ENCODE data around the gene TMEM150B.
A peak's percentile ranks its signal among the peaks of the same experiment; 100 is the strongest.
"Not testable (repeated sequence)": the region's sequence is repeated elsewhere in the genome, so short reads cannot be mapped to it uniquely, and the experiment has no call there.

Gene TMEM150B

GRCh38 chr19:55336101-55336500 is 11.0 kb upstream of the TMEM150B start:
- ATAC-seq: no peak

- no peak for ATAC-seq
Measured at GRCh38 chr19:55333870-55334269, 8.7 kb upstream of the TMEM150B start.

- ATAC-seq: not testable (repeated sequence)
Measured at GRCh38 chr19:55329791-55330190, 4.7 kb upstream of the TMEM150B start.

GRCh38 chr19:55328774-55329318 is 3.7 kb upstream of the TMEM150B start:
- not testable (repeated sequence) for ATAC-seq

GRCh38 chr19:55324662-55325061 is 479 bp downstream of the TMEM150B start:
- no peak for ATAC-seq

- ATAC-seq: no peak
Measured at GRCh38 chr19:55322204-55322885, 2.8 kb downstream of the TMEM150B start.

GRCh38 chr19:55321466-55322137 is 3.5 kb downstream of the TMEM150B start:
- ATAC-seq: no peak

- ATAC-seq: no peak
Measured at GRCh38 chr19:55320844-55321419, 4.2 kb downstream of the TMEM150B start.

- ATAC-seq: no peak
Measured at GRCh38 chr19:55319785-55320184, 5.4 kb downstream of the TMEM150B start.

GRCh38 chr19:55316646-55317045 is 8.5 kb downstream of the TMEM150B start:
- no peak for ATAC-seq

GRCh38 chr19:55315956-55316525 is 9.1 kb downstream of the TMEM150B start:
- ATAC-seq: no peak

- ATAC-seq: no peak
Measured at GRCh38 chr19:55314396-55314795, 10.7 kb downstream of the TMEM150B start.

GRCh38 chr19:55312621-55313512 is 12.3 kb downstream of the TMEM150B start:
- no peak for ATAC-seq

- ATAC-seq: no peak
Measured at GRCh38 chr19:55311797-55312196, 13.3 kb downstream of the TMEM150B start.

GRCh38 chr19:55311397-55311796 is 13.7 kb downstream of the TMEM150B start:
- ATAC-seq: no peak

- no peak for ATAC-seq
Measured at GRCh38 chr19:55310498-55310897, 14.6 kb downstream of the TMEM150B start.

- ATAC-seq: no peak
Measured at GRCh38 chr19:55309448-55309847, 15.7 kb downstream of the TMEM150B start.

- no peak for ATAC-seq
Measured at GRCh38 chr19:55308281-55308680, 16.9 kb downstream of the TMEM150B start.

GRCh38 chr19:55306712-55307111 is 18.4 kb downstream of the TMEM150B start:
- ATAC-seq: no peak

- ATAC-seq: no peak
Measured at GRCh38 chr19:55305983-55306562, 19.1 kb downstream of the TMEM150B start.

GRCh38 chr19:55305491-55305890 is 19.6 kb downstream of the TMEM150B start:
- peak; percentile 44 to 70 for ATAC-seq

GRCh38 chr19:55304980-55305379 is 20.2 kb downstream of the TMEM150B start:
- no peak for ATAC-seq

All from activated CD4-positive, CD25-positive, alpha-beta regulatory T cell treated with anti-CD3 and anti-CD28 coated beads, Interleukin-2, amount 50 U/mL, for 24 hours (primary cell).